HG03520 (cell line): ENCODE results near the gene HOXD9.

Experiments used
- ATAC-seq: cut with Tn5 transposase; IDR thresholded peaks from one replicate; pipeline ENCODE4 v1.9.1; 2021; ENCODE audit warnings: mild to moderate bottlenecking, moderate library complexity; ENCODE audit not compliant: unreplicated experiment

Gene HOXD9

GRCh38 chr2:176098366-176099158 is 24.0 kb upstream of the HOXD9 start:
- ATAC-seq, result no peak

- no peak for ATAC-seq
Measured at GRCh38 chr2:176099159-176099727, 23.3 kb upstream of the HOXD9 start.

- no peak for ATAC-seq
Measured at GRCh38 chr2:176099728-176100546, 22.6 kb upstream of the HOXD9 start, which contains the start of gene HOXD12. Gene HOXD12, plus strand, starts transcription at chr2:176099795. Its CDS starts 7 bp downstream, at chr2:176099802.

GRCh38 chr2:176100547-176101140 is 21.9 kb upstream of the HOXD9 start:
- ATAC-seq, result no peak

GRCh38 chr2:176101216-176101830 is 21.2 kb upstream of the HOXD9 start:
- no peak for ATAC-seq

- no peak for ATAC-seq
Measured at GRCh38 chr2:176101842-176102241, 20.7 kb upstream of the HOXD9 start.

GRCh38 chr2:176102309-176102866 is 20.1 kb upstream of the HOXD9 start:
- ATAC-seq, result no peak

- no peak for ATAC-seq
Measured at GRCh38 chr2:176103194-176103593, 19.3 kb upstream of the HOXD9 start.

GRCh38 chr2:176103742-176104315 is 18.7 kb upstream of the HOXD9 start:
- ATAC-seq, result no peak

GRCh38 chr2:176104316-176105077 is 18.0 kb upstream of the HOXD9 start:
- ATAC-seq, result no peak

GRCh38 chr2:176105078-176105729 is 17.3 kb upstream of the HOXD9 start:
- ATAC-seq, result no peak

GRCh38 chr2:176105730-176106580 is 16.6 kb upstream of the HOXD9 start:
- ATAC-seq, result no peak

- no peak for ATAC-seq
Measured at GRCh38 chr2:176106581-176107539, 15.7 kb upstream of the HOXD9 start, which contains the start of gene HOXD11. Gene HOXD11, plus strand, starts transcription at chr2:176107280. Its CDS starts 76 bp downstream, at chr2:176107356.

GRCh38 chr2:176107731-176108181 is 14.8 kb upstream of the HOXD9 start:
- no peak for ATAC-seq

GRCh38 chr2:176109192-176109901 is 13.2 kb upstream of the HOXD9 start:
- ATAC-seq, result no peak

- no peak for ATAC-seq
Measured at GRCh38 chr2:176109946-176110345, 12.6 kb upstream of the HOXD9 start.
